ENCODE measurements around the gene ZRSR2. TPM values are rescaled to one million over a fixed set of nuclear protein-coding genes. Genes with fewer than 3 reads are reported as not detected.

The ZRSR2 gene
- total and polyA plus RNA-seq, 2 of the 8 experiments (the other 6 are each of a cell fraction or from before 2014, with no cell fraction given), result 3.9 to 6.9 TPM

DNA sequence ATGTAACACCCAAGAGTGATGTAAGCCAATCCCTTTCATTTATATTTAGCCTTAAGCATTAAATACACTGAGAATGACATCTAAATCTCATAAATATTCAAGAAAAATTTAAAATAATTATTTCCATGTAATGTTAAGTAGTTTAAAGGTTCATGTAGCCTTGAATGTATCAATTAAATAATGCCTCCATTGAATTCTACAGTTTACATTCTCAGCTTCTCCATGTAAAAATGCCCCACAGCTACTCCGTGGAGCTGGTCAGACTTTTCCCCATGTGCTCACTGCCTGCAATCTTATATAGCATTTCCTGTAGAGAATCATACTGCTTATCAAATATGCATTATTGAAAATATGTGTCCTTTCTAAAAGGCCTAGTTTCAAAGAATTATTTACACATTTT, 38.9 kb downstream of the ZRSR2 start:
- Histone ChIP-seq H2AFZ (ENCODE audit: low read length) (no peak overlapping the region), H3K14ac (ENCODE audit: insufficient read length) (no peak overlapping the region), H2BK15ac (ENCODE audit: low read length) (no peak overlapping the region), H3K36me3 (ENCODE audit: control insufficient read depth in 2 of 4, insufficient read depth in 4 of 4, low read length in 3 of 4) (peaks cover 0 to 49% (median 1%) of the 10 kb centered on the region in 4 experiments; a peak in 5 of 8 replicates), H3K27me3 (replicated peaks in 1 of 4; ENCODE audit: control insufficient read depth in 3 of 4, extremely low read depth in 1 of 4, insufficient read depth in 3 of 4, low read length in 3 of 4) (no peaks in the 10 kb centered on the region), H3K56ac (replicated peaks; ENCODE audit: insufficient read length, low read depth, low read length) (no peak overlapping the region), H3K4me1 (replicated peaks in 1 of 4; ENCODE audit: control insufficient read depth in 3 of 4, insufficient read depth in 4 of 4, low read length in 3 of 4) (peaks cover 0 to 2% (median 0%) of the 10 kb centered on the region in 4 experiments; a peak in 2 of 7 replicates), H3K23ac (ENCODE audit: insufficient read length) (no peak overlapping the region), H3K4me2 (ENCODE audit: insufficient read depth in 1 of 2, low read depth in 2 of 2, low read length in 2 of 2) (no peak overlapping the region), H4K8ac (ENCODE audit: extremely low read depth, insufficient read depth, low read length) (no peak overlapping the region), H4K5ac (ENCODE audit: insufficient read length, low read depth, low read length) (no peak overlapping the region), H3K23me2 (ENCODE audit: low read depth, low read length) (no peaks in the 10 kb centered on the region), H3K4ac (replicated peaks; ENCODE audit: insufficient read length, low read depth, low read length) (no peak overlapping the region), H3K9me3 (ENCODE audit: insufficient read depth in 2 of 2, low read depth in 1 of 2, low read length in 1 of 2) (no peaks in the 10 kb centered on the region), H3K18ac (ENCODE audit: extremely low read depth, low read length) (no peak overlapping the region), H2AK5ac (ENCODE audit: low read depth, low read length) (no peak overlapping the region), H2BK20ac (ENCODE audit: low read length) (no peak overlapping the region), H2BK12ac (ENCODE audit: low read depth, low read length) (no peak overlapping the region), H3K4me3 (ENCODE audit: extremely low read depth in 1 of 4, insufficient read depth in 2 of 4, low read depth in 3 of 4, low read length in 4 of 4) (no peak overlapping the region), H2BK5ac (ENCODE audit: low read depth, low read length) (no peak overlapping the region), H3K79me2 (ENCODE audit: control insufficient read depth in 1 of 2, insufficient read depth in 2 of 2, low read length in 2 of 2) (peaks cover 0 to 14% of the 10 kb centered on the region in 2 experiments; a peak in 2 of 4 replicates), H3K79me1 (ENCODE audit: low read depth, low read length) (no peaks in the 10 kb centered on the region), H3K9ac (replicated peaks in 1 of 4; ENCODE audit: extremely low read depth in 1 of 4, low read depth in 3 of 4, low read length in 3 of 4) (no peak overlapping the region), H2BK120ac (replicated peaks; ENCODE audit: low read depth, low read length) (no peak overlapping the region), H3K27ac (ENCODE audit: low read depth, low read length) (no peak overlapping the region), H4K20me1 (replicated peaks in 1 of 2; ENCODE audit: control insufficient read depth in 1 of 2, insufficient read depth in 2 of 2, low read length in 2 of 2) (peaks cover 0 to 2% of the 10 kb centered on the region in 2 experiments), H4K91ac (replicated peaks; ENCODE audit: insufficient read length, low read length) (no peak overlapping the region)
- CTCF ChIA-PET (ENCODE audit: partially characterized antibody), result no interaction called here
- POLR2A ChIA-PET (ENCODE audit: partially characterized antibody), result interaction anchor here (1.6 kb wide), 1 partner anchor 21 kb away, joined by 4 read pairs; no protein-coding TSS in a partner anchor
- DNase-seq (ENCODE audit: low read depth in 1 of 2, low spot score in 2 of 2) (no peak), FAIRE-seq (no peak)
- TF ChIP-seq SP1 (IDR thresholded peaks at IDR 0.05; ENCODE audit: low read depth, low read length) (no peak), TEAD4 (IDR thresholded peaks at IDR 0.05; ENCODE audit: low read depth, low read length) (no peak), SIN3A (conservative IDR thresholded peaks at IDR 0.05 in 1 of 2, IDR thresholded peaks at IDR 0.05 in 1 of 2; ENCODE audit: low read depth in 1 of 2, low read length in 2 of 2) (no peak), TAF7 (optimal IDR thresholded peaks at IDR 0.05; ENCODE audit: borderline replicate concordance, low read depth, low read length) (no peak)
- TF ChIP-seq, protein P1, sequence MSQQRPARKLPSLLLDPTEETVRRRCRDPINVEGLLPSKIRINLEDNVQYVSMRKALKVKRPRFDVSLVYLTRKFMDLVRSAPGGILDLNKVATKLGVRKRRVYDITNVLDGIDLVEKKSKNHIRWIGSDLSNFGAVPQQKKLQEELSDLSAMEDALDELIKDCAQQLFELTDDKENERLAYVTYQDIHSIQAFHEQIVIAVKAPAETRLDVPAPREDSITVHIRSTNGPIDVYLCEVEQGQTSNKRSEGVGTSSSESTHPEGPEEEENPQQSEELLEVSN (IDR thresholded peaks at IDR 0.05), result no peak
- TF ChIP-seq, protein P2, sequence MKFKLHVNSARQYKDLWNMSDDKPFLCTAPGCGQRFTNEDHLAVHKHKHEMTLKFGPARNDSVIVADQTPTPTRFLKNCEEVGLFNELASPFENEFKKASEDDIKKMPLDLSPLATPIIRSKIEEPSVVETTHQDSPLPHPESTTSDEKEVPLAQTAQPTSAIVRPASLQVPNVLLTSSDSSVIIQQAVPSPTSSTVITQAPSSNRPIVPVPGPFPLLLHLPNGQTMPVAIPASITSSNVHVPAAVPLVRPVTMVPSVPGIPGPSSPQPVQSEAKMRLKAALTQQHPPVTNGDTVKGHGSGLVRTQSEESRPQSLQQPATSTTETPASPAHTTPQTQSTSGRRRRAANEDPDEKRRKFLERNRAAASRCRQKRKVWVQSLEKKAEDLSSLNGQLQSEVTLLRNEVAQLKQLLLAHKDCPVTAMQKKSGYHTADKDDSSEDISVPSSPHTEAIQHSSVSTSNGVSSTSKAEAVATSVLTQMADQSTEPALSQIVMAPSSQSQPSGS (IDR thresholded peaks at IDR 0.05; ENCODE audit: low read length), result no peak
- WGBS, 2 experiments (ENCODE audit: extremely low coverage in 1 of 2, insufficient coverage in 1 of 2, insufficient read length in 1 of 2, insufficient replicate concordance in 2 of 2, low coverage in 1 of 2, low lambda C conversion rate in 2 of 2, missing lambda C conversion rate in 1 of 2), result 80% methylated on average over 1 of the region's 1 CpG; no CpG with 5 or more reads in 1 of the 2 experiments

Data from H1 (cell line).